T-cell (primary cell): Measurements from ENCODE around the gene PHC2. TPM values are rescaled to one million over a fixed set of nuclear protein-coding genes. Genes with fewer than 3 reads are reported as not detected.

Source experiments
- ATAC-seq, 4 experiments: fragments of 200-7000 bp in 3 of 4; fragments of 150-1000 bp in 1 of 4; cut with Tn5 transposase; replicated peaks in 1 of 4; 1 replicate in 3 of 4; 2 replicates in 1 of 4; pipeline ENCODE4 v1.10.0; 2021; ENCODE audit warnings: moderate library complexity in 3 of 4, mild to moderate bottlenecking in 2 of 4, moderate number of reproducible peaks in 1 of 4
- CTCF ChIA-PET, 2 donors: fragments of 300-600 bp; sonication (Branson Sonifier 250); formaldehyde crosslinking; loops; one replicate each; lab custom pipeline; 2022; ENCODE audit warnings: antibody characterized with exemption in 2 of 2; lab: Charles Lee
- POLR2A ChIA-PET, 2 donors: fragments of 300-600 bp; sonication (Branson Sonifier 250); formaldehyde crosslinking; loops; one replicate each; lab custom pipeline; 2022; ENCODE audit warnings: antibody characterized with exemption in 2 of 2; lab: Charles Lee
- DNase-seq, 35 experiments: peaks; one replicate each; pipeline versions ENCODE4 v3.0.0 to v3.0.0-alpha.2; 2013 to 2023
- H3K27ac ChIP-seq: one replicate; pipeline ENCODE4 v1.5.1; 2013; ENCODE audit warnings: low read length
- H3K27me3 ChIP-seq, 2 experiments: replicated peaks in 1 of 2; 1 replicate in 1 of 2; 2 replicates in 1 of 2; pipeline versions ENCODE4 v1.6.1 to v1.7.0; 2013; ENCODE audit warnings: low read length in 1 of 2, mixed read lengths in 1 of 2; ENCODE audit not compliant: control insufficient read depth in 2 of 2, insufficient read depth in 2 of 2; ENCODE audit errors: extremely low read depth in 1 of 2
- H3K36me3 ChIP-seq, 2 donors: 1 replicate in 1 of 2; 2 replicates in 1 of 2; pipeline versions ENCODE4 v1.6.1 to v1.7.0; 2013; ENCODE audit warnings: low read length in 1 of 2; ENCODE audit not compliant: control insufficient read depth in 2 of 2, insufficient read depth in 1 of 2; ENCODE audit errors: extremely low read depth in 1 of 2
- H3K4me1 ChIP-seq, 2 experiments: 1 replicate in 1 of 2; 2 replicates in 1 of 2; pipeline versions ENCODE4 v1.6.1 to v1.7.0; 2013; ENCODE audit warnings: low read length in 2 of 2, mixed read lengths in 1 of 2; ENCODE audit not compliant: insufficient read depth in 2 of 2, control insufficient read depth in 1 of 2; ENCODE audit errors: extremely low read depth in 1 of 2
- H3K4me3 ChIP-seq, 2 donors: 1 replicate in 1 of 2; 2 replicates in 1 of 2; pipeline versions ENCODE4 v1.5.1 to v1.7.0; 2013; ENCODE audit warnings: mild to moderate bottlenecking in 2 of 2, low read length in 1 of 2, moderate library complexity in 1 of 2; ENCODE audit not compliant: control insufficient read depth in 1 of 2; ENCODE audit errors: extremely low read depth in 1 of 2
- H3K9me3 ChIP-seq: 2 replicates; pipeline ENCODE4 v1.7.0; 2013
- H3K27ac Mint-ChIP-seq, 2 donors: one replicate each; pipeline ENCODE4 v1.8.0; 2020 to 2021; ENCODE audit warnings: mild to moderate bottlenecking in 2 of 2, mixed read lengths in 2 of 2
- H3K27me3 Mint-ChIP-seq, 2 donors: one replicate each; pipeline ENCODE4 v1.8.0; 2021 to 2022; ENCODE audit warnings: mixed read lengths in 2 of 2
- H3K36me3 Mint-ChIP-seq: one replicate; pipeline ENCODE4 v1.8.0; 2021; ENCODE audit warnings: mixed read lengths
- H3K4me1 Mint-ChIP-seq, 3 donors: one replicate each; pipeline ENCODE4 v1.8.0; 2020 to 2022; ENCODE audit warnings: mixed read lengths in 3 of 3, mild to moderate bottlenecking in 1 of 3
- H3K4me3 Mint-ChIP-seq, 3 donors: one replicate each; pipeline ENCODE4 v1.8.0; 2020 to 2022; ENCODE audit warnings: mild to moderate bottlenecking in 3 of 3, mixed read lengths in 3 of 3, moderate library complexity in 3 of 3
- H3K9me3 Mint-ChIP-seq, 3 donors: one replicate each; pipeline ENCODE4 v1.8.0; 2020 to 2022; ENCODE audit warnings: mixed read lengths in 3 of 3
- WGBS: methylation state at CpG from one replicate; pipeline ENCODE4 v1.1.5; 2013; ENCODE audit warnings: missing lambda C conversion rate; ENCODE audit not compliant: insufficient coverage; 5-methylcytosine and 5-hydroxymethylcytosine counted together
- total RNA-seq, 35 experiments: library from RNA in 6 of 35; stranded (reverse) in 6 of 35; fragments of 120-200 nt in 1 of 35; gene quantifications; one replicate each; pipeline versions ENCODE4 v1.2.1 to v1.2.4 and lab custom pipeline; 2013 to 2026

PHC2 gene
- total RNA-seq, 5 donors from 2014 or later (not counting 1 experiment from before 2014, with no cell fraction given): 29.7 to 39.3 (median 37.9) TPM

- H3K9me3 ChIP-seq: no peaks in the 10 kb centered on the region
- CTCF ChIA-PET: no interaction called here
- H3K4me1 Mint-ChIP-seq: peaks cover 0 to 4% (median 0%) of the 10 kb centered on the region in 3 donors
- 76% methylated on average over 4 of the region's 5 CpGs for whole genome bisulfite sequencing
- POLR2A ChIA-PET: no interaction called here
- no peak overlapping the region for H3K4me3 Mint-ChIP-seq
- no peak for DNase-seq
- no peaks in the 10 kb centered on the region for H3K4me1 ChIP-seq
- H3K27me3 Mint-ChIP-seq: no peaks in the 10 kb centered on the region
- peaks cover 0 to 2% of the 10 kb centered on the region in 2 experiments for H3K27me3 ChIP-seq
- H3K9me3 Mint-ChIP-seq: no peaks in the 10 kb centered on the region
- H3K36me3 Mint-ChIP-seq: no peaks in the 10 kb centered on the region
- no peak for ATAC-seq
- no peak overlapping the region for H3K27ac Mint-ChIP-seq
- no peak overlapping the region for H3K4me3 ChIP-seq
- H3K27ac ChIP-seq: no peak overlapping the region
- H3K36me3 ChIP-seq: no peaks in the 10 kb centered on the region
Observed at GRCh38 chr1:33357099-33357498, 73.8 kb downstream of the PHC2 start.

GRCh38 chr1:33354707-33355316 is 76.1 kb downstream of the PHC2 start:
- H3K27ac Mint-ChIP-seq: no peak overlapping the region
- CTCF ChIA-PET: no interaction called here
- DNase-seq: no peak
- peaks cover 10 to 11% (median 11%) of the 10 kb centered on the region in 3 donors for H3K4me1 Mint-ChIP-seq
- H3K36me3 Mint-ChIP-seq: no peaks in the 10 kb centered on the region
- Histone ChIP-seq H3K27ac (no peak overlapping the region), H3K27me3 (peaks cover 0 to 2% of the 10 kb centered on the region in 2 experiments), H3K9me3 (no peaks in the 10 kb centered on the region), H3K4me3 (no peak overlapping the region), H3K4me1 (peaks cover 0 to 7% of the 10 kb centered on the region in 2 experiments), H3K36me3 (no peaks in the 10 kb centered on the region)
- no peak for ATAC-seq
- H3K27me3 Mint-ChIP-seq: no peaks in the 10 kb centered on the region
- whole genome bisulfite sequencing: 90% methylated on average over 12 of the region's 16 CpGs
- no peaks in the 10 kb centered on the region for H3K9me3 Mint-ChIP-seq
- POLR2A ChIA-PET: no interaction called here
- H3K4me3 Mint-ChIP-seq: no peak overlapping the region

- peaks cover under 1 to 10% of the 10 kb centered on the region in 2 experiments for H3K4me1 ChIP-seq
- H3K4me1 Mint-ChIP-seq: peaks cover 15 to 16% (median 15%) of the 10 kb centered on the region in 3 donors
- CTCF ChIA-PET: no interaction called here
- peaks cover 0 to 2% of the 10 kb centered on the region in 2 experiments for H3K27me3 ChIP-seq
- no peak overlapping the region for H3K4me3 Mint-ChIP-seq
- no peak for ATAC-seq
- H3K9me3 ChIP-seq: no peaks in the 10 kb centered on the region
- no peaks in the 10 kb centered on the region for H3K27me3 Mint-ChIP-seq
- DNase-seq: no peak
- H3K27ac ChIP-seq: no peak overlapping the region
- H3K27ac Mint-ChIP-seq: no peak overlapping the region
- POLR2A ChIA-PET: no interaction called here
- H3K36me3 Mint-ChIP-seq: no peaks in the 10 kb centered on the region
- WGBS: 98% methylated on average over 3 of the region's 5 CpGs
- no peak overlapping the region for H3K4me3 ChIP-seq
- H3K9me3 Mint-ChIP-seq: no peaks in the 10 kb centered on the region
- no peaks in the 10 kb centered on the region for H3K36me3 ChIP-seq
Observed at GRCh38 chr1:33353531-33353930, 77.4 kb downstream of the PHC2 start.

GRCh38 chr1:33351281-33351660 is 79.6 kb downstream of the PHC2 start:
- Mint-ChIP-seq H3K9me3 (no peaks in the 10 kb centered on the region), H3K36me3 (peaks cover 4% of the 10 kb centered on the region), H3K4me1 (peaks cover 33 to 39% (median 38%) of the 10 kb centered on the region in 3 donors), H3K27me3 (no peaks in the 10 kb centered on the region), H3K4me3 (peak overlapping the region in 2 of 3 donors; percentile 32 to 87), H3K27ac (peak overlapping the region in 1 of 2 donors; percentile 1)
- 99% methylated on average over 6 of the region's 6 CpGs for WGBS
- Histone ChIP-seq H3K27ac (no peak overlapping the region), H3K27me3 (peaks cover 0 to 2% of the 10 kb centered on the region in 2 experiments), H3K4me3 (no peak overlapping the region), H3K36me3 (no peaks in the 10 kb centered on the region), H3K4me1 (peaks cover 22 to 29% of the 10 kb centered on the region in 2 experiments), H3K9me3 (no peaks in the 10 kb centered on the region)
- ChIA-PET POLR2A (interaction anchor here in 1 of 2 donors (1.0 kb wide), 1 partner anchor 9 kb away, joined by 3 read pairs; no protein-coding TSS in a partner anchor), CTCF (no interaction called here)
- DNase-seq (no peak), ATAC-seq (no peak)

GRCh38 chr1:33350611-33351280 is 80.1 kb downstream of the PHC2 start:
- Histone ChIP-seq H3K27ac (no peak overlapping the region), H3K9me3 (no peaks in the 10 kb centered on the region), H3K27me3 (peaks cover 0 to 2% of the 10 kb centered on the region in 2 experiments), H3K4me1 (peaks cover 22 to 29% of the 10 kb centered on the region in 2 experiments), H3K4me3 (peak overlapping the region; percentile 70 to 87), H3K36me3 (no peaks in the 10 kb centered on the region)
- H3K36me3 Mint-ChIP-seq: peaks cover 5% of the 10 kb centered on the region
- H3K27ac Mint-ChIP-seq: peak overlapping the region; percentile 87 to 91
- WGBS: 52% methylated on average over 5 of the region's 6 CpGs
- no peaks in the 10 kb centered on the region for H3K9me3 Mint-ChIP-seq
- DNase-seq (no peak), ATAC-seq (no peak)
- peaks cover 35 to 42% (median 42%) of the 10 kb centered on the region in 3 donors for H3K4me1 Mint-ChIP-seq
- H3K4me3 Mint-ChIP-seq: peak overlapping the region; percentile 87 to 88 (median 87)
- no peaks in the 10 kb centered on the region for H3K27me3 Mint-ChIP-seq
- POLR2A ChIA-PET: interaction anchor here in 1 of 2 donors (1.0 kb wide), 1 partner anchor 9 kb away, joined by 3 read pairs; no protein-coding TSS in a partner anchor
- CTCF ChIA-PET: no interaction called here

GRCh38 chr1:33349778-33350610 is 80.9 kb downstream of the PHC2 start:
- H3K27me3 Mint-ChIP-seq: no peaks in the 10 kb centered on the region
- peak overlapping the region; percentile 48 for H3K27ac ChIP-seq
- H3K9me3 Mint-ChIP-seq: no peaks in the 10 kb centered on the region
- DNase-seq (peak; percentile 48 to 89 (median 71)), ATAC-seq (peak; percentile 86 to 88 (median 88))
- POLR2A ChIA-PET: interaction anchor here (0.6 to 1.0 kb wide), 4 partner anchors 10 to 1017 kb away, joined by 3 to 6 read pairs (median 4); no protein-coding TSS in a partner anchor
- peaks cover 22 to 29% of the 10 kb centered on the region in 2 experiments for H3K4me1 ChIP-seq
- CTCF ChIA-PET: interaction anchor here in 1 of 2 donors (0.6 kb wide), 1 partner anchor 270 kb away, joined by 3 read pairs; no protein-coding TSS in a partner anchor
- peaks cover 5% of the 10 kb centered on the region for H3K36me3 Mint-ChIP-seq
- H3K27ac Mint-ChIP-seq: peak overlapping the region; percentile 87 to 91
- peaks cover 39 to 49% (median 48%) of the 10 kb centered on the region in 3 donors for H3K4me1 Mint-ChIP-seq
- under 1% methylated on average over 89 of the region's 104 CpGs for WGBS
- H3K9me3 ChIP-seq: no peaks in the 10 kb centered on the region
- H3K36me3 ChIP-seq: no peaks in the 10 kb centered on the region
- H3K4me3 ChIP-seq: peak overlapping the region; percentile 70 to 87
- H3K27me3 ChIP-seq: no peaks in the 10 kb centered on the region
- peak overlapping the region; percentile 87 to 88 (median 87) for H3K4me3 Mint-ChIP-seq
